ENCODE measurements around the gene GAPDH.
A peak's percentile ranks its signal among the peaks of the same experiment; 100 is the strongest.
"Not testable (repeated sequence)": the region's sequence is repeated elsewhere in the genome, so short reads cannot be mapped to it uniquely, and the experiment has no call there.

GAPDH gene

GRCh38 chr12:6569312-6569711 is 35.0 kb downstream of the GAPDH start:
- no peak for DNase-seq

DNA sequence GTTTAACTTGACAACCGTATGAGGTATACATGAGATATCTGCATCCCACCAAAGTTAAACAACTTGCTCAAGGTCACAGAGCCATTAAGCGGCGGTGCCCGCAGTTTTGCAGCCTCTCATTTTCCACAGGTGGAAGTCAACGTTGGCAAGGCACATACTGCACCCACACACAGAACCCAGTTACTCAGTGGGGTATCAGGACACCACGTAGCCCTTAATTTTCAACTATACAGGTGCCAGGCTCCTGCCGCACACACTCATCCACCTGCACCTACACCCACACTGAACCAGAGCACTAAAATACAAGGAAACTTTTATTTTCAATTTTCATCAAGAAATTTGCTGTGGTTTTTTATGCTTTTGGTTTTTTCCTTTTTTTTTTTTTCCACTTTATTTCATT is 35.5 kb downstream of the GAPDH start:
- DNase-seq: peak; percentile 25

- peak; percentile 54 for DNase-seq
Measured at GRCh38 chr12:6570264-6570887, 36.1 kb downstream of the GAPDH start.

DNA sequence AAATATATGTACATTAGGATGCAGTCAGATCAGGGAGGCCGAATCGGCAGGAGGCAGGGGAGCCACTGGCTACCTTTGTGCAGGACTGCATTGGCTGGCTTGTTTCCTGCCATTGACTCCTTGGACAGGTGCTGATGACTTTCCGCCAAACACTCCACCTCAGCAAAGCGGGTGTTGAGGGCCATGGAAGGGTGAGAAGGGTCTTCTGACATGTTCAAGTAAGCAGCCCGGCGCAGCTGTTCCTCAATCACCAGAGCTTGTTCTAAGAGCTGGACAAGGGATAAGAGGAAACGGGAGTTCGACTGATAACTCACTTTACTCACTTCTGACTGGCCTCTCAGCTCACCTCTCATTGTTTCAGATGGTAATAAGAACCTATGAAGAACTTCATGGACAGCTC is 38.7 kb downstream of the GAPDH start:
- no peak for DNase-seq

- DNase-seq: no peak
Measured at GRCh38 chr12:6574576-6575295, 40.4 kb downstream of the GAPDH start.

DNA sequence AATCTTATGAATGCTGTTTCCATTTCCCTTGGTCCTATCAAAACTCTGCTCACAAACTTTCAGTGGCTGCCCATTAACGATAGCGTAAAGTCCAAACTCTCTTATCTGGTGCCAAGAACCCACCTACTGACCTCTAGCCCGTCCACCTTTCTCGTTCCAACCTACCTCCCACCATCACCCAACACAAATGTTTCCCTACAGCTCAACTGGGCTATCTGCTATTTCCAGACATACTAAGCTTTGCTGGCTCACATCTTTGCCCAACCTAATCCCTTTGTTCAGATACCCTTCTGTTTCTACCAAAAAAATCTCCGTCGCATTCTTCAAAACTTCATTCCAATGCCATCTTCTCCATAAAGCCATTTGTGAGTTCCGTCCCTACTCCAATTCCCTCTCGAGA is 41.3 kb downstream of the GAPDH start:
- no peak for DNase-seq

GRCh38 chr12:6582196-6582595 is 47.9 kb downstream of the GAPDH start:
- no peak for DNase-seq

DNA sequence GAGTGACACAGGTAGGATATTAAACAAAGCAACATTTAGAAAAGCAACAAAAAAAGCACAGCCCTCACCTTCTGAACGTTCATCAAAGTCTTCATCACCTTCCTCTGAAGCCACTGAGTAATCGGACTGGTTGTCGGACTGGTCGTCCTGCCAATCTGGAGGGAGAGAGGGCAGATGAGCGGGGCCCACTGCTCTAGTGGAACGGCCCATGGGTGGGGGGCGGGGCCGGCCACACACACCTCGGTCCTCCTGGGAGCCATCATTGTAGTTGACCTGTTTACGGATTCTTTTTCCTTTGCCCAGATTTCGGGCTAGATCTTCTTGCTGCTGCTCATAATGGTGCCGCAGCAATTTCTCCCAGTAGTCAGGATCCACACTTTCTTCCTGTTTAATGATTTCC is 48.6 kb downstream of the GAPDH start:
- no peak for DNase-seq

DNA sequence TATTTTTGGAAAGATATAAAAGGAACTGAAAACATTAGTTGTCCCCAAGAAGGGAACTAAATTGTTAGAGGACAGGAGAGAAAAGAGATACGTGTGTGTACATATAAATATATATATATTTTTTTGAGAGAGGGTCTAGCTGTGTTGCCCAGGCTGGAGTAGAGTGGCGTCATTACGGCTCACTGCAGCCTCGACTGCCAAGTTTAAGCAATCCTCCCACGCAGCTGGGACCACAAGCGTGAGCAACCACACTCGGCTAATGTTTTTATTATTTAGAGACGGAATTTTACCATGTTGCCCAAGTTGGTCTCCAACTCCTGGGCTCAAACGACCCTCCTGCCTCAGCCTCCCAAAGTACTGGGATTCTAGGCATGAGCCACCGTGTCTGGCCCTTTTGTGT is 50.0 kb downstream of the GAPDH start:
- DNase-seq: no peak

- DNase-seq: not testable (repeated sequence)
Measured at GRCh38 chr12:6586569-6586968, 52.3 kb downstream of the GAPDH start.

Data from CD4-positive, alpha-beta T cell treated with Interleukin-17A for 1 hour (primary cell).